Colonic mucosa (tissue), 4 donors: ENCODE measurements around the gene PYHIN1. TPM values are rescaled to one million over a fixed set of nuclear protein-coding genes. Genes with fewer than 3 reads are reported as not detected.
A peak's percentile ranks its signal among the peaks of the same experiment; 100 is the strongest.
"Not testable (repeated sequence)": the region's sequence is repeated elsewhere in the genome, so short reads cannot be mapped to it uniquely, and the experiment has no call there.

Experiments used
- DNase-seq: peaks from one replicate; pipeline ENCODE4 v3.0.0-alpha.2; 2020
- H3K27ac ChIP-seq: fragments of 200-600 bp; one replicate; pipeline ENCODE4 v1.8.0; 2021
- H3K27me3 ChIP-seq: fragments of 200-600 bp; one replicate; pipeline ENCODE4 v1.8.0; 2021
- H3K36me3 ChIP-seq: fragments of 200-600 bp; one replicate; pipeline ENCODE4 v1.8.0; 2021
- H3K4me1 ChIP-seq: fragments of 200-600 bp; one replicate; pipeline ENCODE4 v1.8.0; 2021; ENCODE audit warnings: mild to moderate bottlenecking
- H3K4me3 ChIP-seq: fragments of 200-600 bp; one replicate; pipeline ENCODE4 v1.8.0; 2021
- H3K9ac ChIP-seq, 2 donors: one replicate each; pipeline ENCODE4 v1.7.0; 2013; ENCODE audit warnings: control low read depth in 2 of 2, low read depth in 2 of 2, low read length in 2 of 2
- H3K9me3 ChIP-seq: fragments of 200-600 bp; one replicate; pipeline ENCODE4 v1.8.0; 2021
- CTCF ChIP-seq: fragments of 200-600 bp; IDR thresholded peaks from one replicate; pipeline ENCODE4 v1.8.0; 2022; ENCODE audit warnings: antibody characterized with exemption, mild to moderate bottlenecking
- intact Hi-C: fragments of 100-400 bp; cut with DNase I; formaldehyde crosslinking; loops from one replicate; pipeline ENCODE4 v1.14.1; 2022
- total RNA-seq, 2 donors: library from RNA; stranded (reverse); fragmentation: NEBNext Ultra II Directional in 1 of 2; extraction: Animal tissue kit (Norgen Biotek cat#: 25700) in 1 of 2; gene quantifications; one replicate each; pipeline ENCODE4 v1.2.1, GENCODE V29; 2021
- donor health status: healthy.
- donor health status: DM: no; HTN: no; CAD: no.
- donor health status: DM: no; HTN: no; CAD: no.

PYHIN1 gene
- total RNA-seq, 2 donors from 2014 or later: 0.61 to 0.86 TPM

GRCh38 chr1:159008744-159009188 is 77.4 kb downstream of the PYHIN1 start:
- no peak for DNase-seq
- TF ChIP-seq CTCF: no peak
- H3K9ac ChIP-seq: no peak overlapping the region
- peak overlapping the region; percentile 93 for H3K27ac ChIP-seq
- no peaks in the 10 kb centered on the region for H3K36me3 ChIP-seq
- H3K27me3 ChIP-seq: no peaks in the 10 kb centered on the region
- H3K4me3 ChIP-seq: no peak overlapping the region
- intact Hi-C loops: no loop called here
- H3K9me3 ChIP-seq: no peaks in the 10 kb centered on the region
- no peaks in the 10 kb centered on the region for H3K4me1 ChIP-seq

GRCh38 chr1:159009287-159009686 is 77.9 kb downstream of the PYHIN1 start:
- H3K9ac ChIP-seq: no peak overlapping the region
- no peaks in the 10 kb centered on the region for H3K27me3 ChIP-seq
- H3K4me1 ChIP-seq: no peaks in the 10 kb centered on the region
- H3K36me3 ChIP-seq: no peaks in the 10 kb centered on the region
- TF ChIP-seq CTCF: no peak
- no peaks in the 10 kb centered on the region for H3K9me3 ChIP-seq
- intact Hi-C loops: no loop called here
- peak overlapping the region; percentile 93 for H3K27ac ChIP-seq
- no peak for DNase-seq
- H3K4me3 ChIP-seq: peak overlapping the region; percentile 32

GRCh38 chr1:159009704-159010361 is 78.5 kb downstream of the PYHIN1 start, which contains the start of gene IFI16:
IFI16 (plus strand) TSS chr1:159009907; CDS start chr1:159014681, 4,774 bp downstream.
- peak within 1 kb of the TSS; percentile 66 to 80 for H3K9ac ChIP-seq
- no peaks in the 10 kb centered on the region for H3K9me3 ChIP-seq
- H3K27ac ChIP-seq: peak within 1 kb of the TSS; percentile 93
- H3K27me3 ChIP-seq: no peaks in the 10 kb centered on the region
- no peaks in the 10 kb centered on the region for H3K36me3 ChIP-seq
- intact Hi-C loops: no loop called here
- H3K4me3 ChIP-seq: peak within 1 kb of the TSS; percentile 32
- H3K4me1 ChIP-seq: no peaks in the 10 kb centered on the region
- peak; percentile 68 for DNase-seq
- TF ChIP-seq CTCF: no peak

- TF ChIP-seq CTCF: no peak
- H3K27ac ChIP-seq: peak overlapping the region; percentile 93
- H3K9ac ChIP-seq: peak overlapping the region; percentile 66 to 80
- DNase-seq: no peak
- H3K9me3 ChIP-seq: no peaks in the 10 kb centered on the region
- no peaks in the 10 kb centered on the region for H3K4me1 ChIP-seq
- intact Hi-C loops: no loop called here
- H3K36me3 ChIP-seq: no peaks in the 10 kb centered on the region
- no peaks in the 10 kb centered on the region for H3K27me3 ChIP-seq
- peak overlapping the region; percentile 32 for H3K4me3 ChIP-seq
Observed at GRCh38 chr1:159010391-159010790, 79.0 kb downstream of the PYHIN1 start.

- H3K4me1 ChIP-seq, H3K36me3 ChIP-seq, DNase-seq, intact Hi-C loops, H3K27me3 ChIP-seq, H3K9me3 ChIP-seq: not testable (repeated sequence)
- peak overlapping the region; percentile 93 for H3K27ac ChIP-seq
- peak overlapping the region; percentile 32 for H3K4me3 ChIP-seq
- H3K9ac ChIP-seq: peak overlapping the region in 1 of 2 donors; percentile 33
Observed at GRCh38 chr1:159011001-159011400, 79.6 kb downstream of the PYHIN1 start.

- H3K9ac ChIP-seq: no peak overlapping the region
- H3K4me1 ChIP-seq: no peaks in the 10 kb centered on the region
- no peak for DNase-seq
Observed at GRCh38 chr1:159011751-159012150, 80.4 kb downstream of the PYHIN1 start.

More at GRCh38 chr1:159011751-159012150, 80.4 kb downstream of the PYHIN1 start:
- Histone ChIP-seq H3K27me3 (no peaks in the 10 kb centered on the region), H3K27ac (peak overlapping the region; percentile 6), H3K4me3 (peak overlapping the region; percentile 32), H3K36me3 (no peaks in the 10 kb centered on the region), H3K9me3 (no peaks in the 10 kb centered on the region)
- TF ChIP-seq CTCF: no peak
- intact Hi-C loops: no loop called here
